Measurements from ENCODE around the gene PKD1. TPM values are rescaled to one million over a fixed set of nuclear protein-coding genes. Genes with fewer than 3 reads are reported as not detected.
A peak's percentile ranks its signal among the peaks of the same experiment; 100 is the strongest.

PKD1 gene
- total RNA-seq, 1 experiment from 2014 or later = 137 TPM

- no peak overlapping the region for H3K4me3 ChIP-seq (replicated peaks in 1 of 2; ENCODE audit: low read depth in 1 of 2, low read length in 2 of 2)
- no peaks in the 10 kb centered on the region for H3K9me3 ChIP-seq (ENCODE audit: control insufficient read depth in 1 of 2, insufficient read depth in 1 of 2, low read depth in 1 of 2, low read length in 2 of 2)
- ChIA-PET RAD21 (ENCODE audit: low non-redundant PET in 1 of 2, low total read pairs in 2 of 2, uncharacterized antibody in 2 of 2, unreplicated experiment in 2 of 2) (no interaction called here), POLR2A (no interaction called here), CTCF (no interaction called here)
- peaks cover 5 to 42% of the 10 kb centered on the region in 2 experiments; a peak in 3 of 4 replicates for H3K4me1 ChIP-seq (ENCODE audit: control insufficient read depth in 1 of 2, insufficient read depth in 2 of 2, low read length in 2 of 2)
- ATAC-seq (peak; percentile 48), DNase-seq (ENCODE audit: low read depth, low spot score) (no peak)
- H2AFZ ChIP-seq (ENCODE audit: low read depth, low read length, poor library complexity, severe bottlenecking) = no peak overlapping the region
- no TSS peak for BruUV-seq (replicated peaks)
- H3K9ac ChIP-seq (ENCODE audit: low read length) = no peak overlapping the region
- H3K36me3 ChIP-seq (ENCODE audit: control insufficient read depth in 1 of 2, insufficient read depth in 2 of 2, low read length in 2 of 2) = no peaks in the 10 kb centered on the region
- peak overlapping the region; percentile 45; the same call in 1 of the 2 replicates for H3K27ac ChIP-seq (ENCODE audit: low read depth, low read length)
- H3K27me3 ChIP-seq (ENCODE audit: insufficient read depth, low read length) = no peaks in the 10 kb centered on the region
- no peaks in the 10 kb centered on the region for H3K9me2 ChIP-seq (ENCODE audit: insufficient read depth)
- intact Hi-C loops (cut with micrococcal nuclease) = no loop called here
- no peaks in the 10 kb centered on the region for H3K79me2 ChIP-seq (ENCODE audit: insufficient read depth, low read length)
- TF ChIP-seq SP1 (IDR thresholded peaks at IDR 0.05; ENCODE audit: low read depth) = no peak
- no peak for TF ChIP-seq TCF7L2 (IDR thresholded peaks at IDR 0.05; ENCODE audit: borderline replicate concordance, extremely low read depth, insufficient read depth, insufficient read length)
- TF ChIP-seq ELF1 (IDR thresholded peaks at IDR 0.05; ENCODE audit: borderline replicate concordance, low read depth) = no peak
- TF ChIP-seq, protein P1, sequence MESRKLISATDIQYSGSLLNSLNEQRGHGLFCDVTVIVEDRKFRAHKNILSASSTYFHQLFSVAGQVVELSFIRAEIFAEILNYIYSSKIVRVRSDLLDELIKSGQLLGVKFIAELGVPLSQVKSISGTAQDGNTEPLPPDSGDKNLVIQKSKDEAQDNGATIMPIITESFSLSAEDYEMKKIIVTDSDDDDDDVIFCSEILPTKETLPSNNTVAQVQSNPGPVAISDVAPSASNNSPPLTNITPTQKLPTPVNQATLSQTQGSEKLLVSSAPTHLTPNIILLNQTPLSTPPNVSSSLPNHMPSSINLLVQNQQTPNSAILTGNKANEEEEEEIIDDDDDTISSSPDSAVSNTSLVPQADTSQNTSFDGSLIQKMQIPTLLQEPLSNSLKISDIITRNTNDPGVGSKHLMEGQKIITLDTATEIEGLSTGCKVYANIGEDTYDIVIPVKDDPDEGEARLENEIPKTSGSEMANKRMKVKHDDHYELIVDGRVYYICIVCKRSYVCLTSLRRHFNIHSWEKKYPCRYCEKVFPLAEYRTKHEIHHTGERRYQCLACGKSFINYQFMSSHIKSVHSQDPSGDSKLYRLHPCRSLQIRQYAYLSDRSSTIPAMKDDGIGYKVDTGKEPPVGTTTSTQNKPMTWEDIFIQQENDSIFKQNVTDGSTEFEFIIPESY (IDR thresholded peaks at IDR 0.05; ENCODE audit: extremely low read depth, insufficient replicate concordance, low read length) = no peak
- no peak for TF ChIP-seq ATF3 (IDR thresholded peaks at IDR 0.05)
- no peak for TF ChIP-seq ZFX (IDR thresholded peaks at IDR 0.05)
- no peak for TF ChIP-seq CBX3 (IDR thresholded peaks at IDR 0.05; ENCODE audit: low read depth)
- TF ChIP-seq SIN3A (IDR thresholded peaks at IDR 0.05; ENCODE audit: low read depth) = no peak
- TF ChIP-seq REST (IDR thresholded peaks at IDR 0.05; ENCODE audit: low read depth) = no peak
- peak overlapping the region; percentile 17; the same call in 1 of the 2 replicates for H3K4me2 ChIP-seq (ENCODE audit: low read length)
- H4K20me1 ChIP-seq (ENCODE audit: insufficient read depth) = no peaks in the 10 kb centered on the region
Observed at GRCh38 chr16:2040787-2041522, 94.7 kb downstream of the PKD1 start.

Measured in HCT116 (cell line).